NCI-H2029 (cell line): ENCODE data around the gene MS4A4E.
"Not testable (repeated sequence)": the region's sequence is repeated elsewhere in the genome, so short reads cannot be mapped to it uniquely, and the experiment has no call there.

ENCODE experiments used
- DNase-seq: peaks from one replicate; lab custom pipeline; 2025; lab: John Stamatoyannopoulos, UW

Gene MS4A4E

GRCh38 chr11:60242740-60243239, at the start of gene MS4A4E:
TSS of gene MS4A4E (minus strand) at chr11:60243137. CDS start at chr11:60230055, 13,082 bp downstream.
- DNase-seq = no peak

GRCh38 chr11:60292145-60292544, 49.2 kb upstream of the MS4A4E start:
- DNase-seq = no peak

- no peak for DNase-seq
These were observed 45.6 kb upstream of the MS4A4E start for GRCh38 chr11:60288531-60288930.

GRCh38 chr11:60285411-60286126, 42.6 kb upstream of the MS4A4E start:
- DNase-seq = not testable (repeated sequence)

GRCh38 chr11:60282286-60282685, 39.3 kb upstream of the MS4A4E start:
- DNase-seq = no peak

GRCh38 chr11:60281485-60281884, 38.5 kb upstream of the MS4A4E start:
- DNase-seq = no peak

- no peak for DNase-seq
These were observed 37.5 kb upstream of the MS4A4E start, which contains the start of gene MS4A4A for GRCh38 chr11:60280412-60280811. TSS of gene MS4A4A (plus strand) at chr11:60280666. CDS start at chr11:60280676, 10 bp downstream.

GRCh38 chr11:60274416-60274815, 31.5 kb upstream of the MS4A4E start:
- no peak for DNase-seq

GRCh38 chr11:60265373-60266214, 22.7 kb upstream of the MS4A4E start:
- DNase-seq = peak; percentile 27

GRCh38 chr11:60264644-60265043, 21.7 kb upstream of the MS4A4E start:
- DNase-seq = no peak

- no peak for DNase-seq
These were observed 20.5 kb upstream of the MS4A4E start for GRCh38 chr11:60263402-60263801.

- no peak for DNase-seq
These were observed 18.1 kb upstream of the MS4A4E start for GRCh38 chr11:60261014-60261413.

- no peak for DNase-seq
These were observed 15.2 kb upstream of the MS4A4E start for GRCh38 chr11:60257956-60258722.

- DNase-seq = no peak
These were observed 9.5 kb upstream of the MS4A4E start for GRCh38 chr11:60252213-60253108.

- DNase-seq = peak; percentile 33
These were observed 8.7 kb upstream of the MS4A4E start for GRCh38 chr11:60251485-60252212.

- no peak for DNase-seq
These were observed 1.2 kb downstream of the MS4A4E start for GRCh38 chr11:60241786-60242185.

- DNase-seq = no peak
These were observed 2.3 kb downstream of the MS4A4E start for GRCh38 chr11:60240662-60241061.

- DNase-seq = no peak
These were observed 7.6 kb downstream of the MS4A4E start for GRCh38 chr11:60235321-60235720.

GRCh38 chr11:60230681-60231080, 12.3 kb downstream of the MS4A4E start:
- no peak for DNase-seq

GRCh38 chr11:60222141-60222540, 20.8 kb downstream of the MS4A4E start:
- DNase-seq = no peak
